ENCODE measurements around the gene SLC17A3.

Gene SLC17A3

GRCh38 chr6:25835442-25836283 lies 38.4 kb downstream of the SLC17A3 start:
- DNase-seq, result no peak

- DNase-seq, result no peak
Observed at GRCh38 chr6:25834950-25835349, 39.1 kb downstream of the SLC17A3 start.

- no peak for DNase-seq
Observed at GRCh38 chr6:25833136-25833535, 40.9 kb downstream of the SLC17A3 start.

GRCh38 chr6:25832670-25833069 lies 41.4 kb downstream of the SLC17A3 start:
- DNase-seq, result no peak

- no peak for DNase-seq
Observed at GRCh38 chr6:25832307-25832662, 41.8 kb downstream of the SLC17A3 start.

- no peak for DNase-seq
Observed at GRCh38 chr6:25831532-25832306, 42.3 kb downstream of the SLC17A3 start, which contains the start of gene SLC17A1. Gene SLC17A1 (minus strand): TSS chr6:25832052. CDS start chr6:25830557, 1,495 bp downstream.

- DNase-seq, result no peak
Observed at GRCh38 chr6:25830458-25830857, 43.6 kb downstream of the SLC17A3 start.

- DNase-seq, result no peak
Observed at GRCh38 chr6:25829375-25829774, 44.7 kb downstream of the SLC17A3 start.

GRCh38 chr6:25821341-25821740 lies 52.7 kb downstream of the SLC17A3 start:
- no peak for DNase-seq

GRCh38 chr6:25816252-25816651 lies 57.8 kb downstream of the SLC17A3 start:
- no peak for DNase-seq

GRCh38 chr6:25815194-25815593 lies 58.8 kb downstream of the SLC17A3 start:
- no peak for DNase-seq

GRCh38 chr6:25804804-25805203 lies 69.2 kb downstream of the SLC17A3 start:
- DNase-seq, result no peak

- no peak for DNase-seq
Observed at GRCh38 chr6:25801436-25801835, 72.6 kb downstream of the SLC17A3 start.

Measured in amniotic stem cell (primary cell).